22Rv1 (cell line): ENCODE data around the gene OAF.

Experiments
- H3K27ac ChIP-seq: fragments of 450-650 bp; 2 replicates; pipeline ENCODE4 v1.5.1; 2017
- ZFX ChIP-seq: fragments of 450-650 bp; IDR thresholded peaks from 2 replicates; pipeline ENCODE4 v1.6.1; 2017; ENCODE audit warnings: antibody characterized with exemption, borderline replicate concordance
- TF ChIP-seq, protein P1 (sequence below): fragments of 450-650 bp; IDR thresholded peaks from 2 replicates; pipeline ENCODE4 v1.5.1; 2017; ENCODE audit warnings: mild to moderate bottlenecking

The OAF gene

DNA sequence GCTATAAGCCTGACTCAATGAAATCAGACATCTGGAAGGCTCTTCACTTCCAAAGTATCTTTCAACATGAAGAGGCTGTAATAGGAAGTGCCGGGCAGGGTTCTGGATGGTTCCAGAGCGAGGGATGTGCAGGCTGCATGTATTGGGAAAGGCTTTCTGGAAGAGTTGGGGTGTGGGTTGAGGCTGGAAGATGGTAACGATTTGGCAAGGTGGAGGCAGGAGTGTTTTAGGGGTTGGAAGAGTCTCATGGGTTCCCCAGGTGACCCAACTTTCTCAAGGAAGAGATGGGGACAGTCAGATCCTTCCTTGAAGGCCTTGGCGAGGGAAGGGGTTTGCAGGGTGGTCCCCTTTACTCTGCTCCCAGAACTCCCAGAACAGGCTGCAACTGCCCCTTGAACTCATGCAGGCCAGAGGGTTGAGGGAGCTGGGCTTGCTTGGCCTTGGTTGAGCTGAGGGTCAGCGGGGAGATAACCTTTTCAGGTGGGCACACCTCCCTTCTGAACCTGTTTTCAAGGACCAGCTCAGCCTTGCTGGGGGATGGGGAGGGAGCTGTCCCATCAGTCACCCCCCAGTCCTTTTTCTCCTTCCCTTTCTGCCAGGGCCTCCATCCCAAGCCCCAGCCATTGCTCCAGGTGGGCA lies 19.7 kb downstream of the OAF start:
- no peak for TF ChIP-seq ZFX
- TF ChIP-seq, protein P1, sequence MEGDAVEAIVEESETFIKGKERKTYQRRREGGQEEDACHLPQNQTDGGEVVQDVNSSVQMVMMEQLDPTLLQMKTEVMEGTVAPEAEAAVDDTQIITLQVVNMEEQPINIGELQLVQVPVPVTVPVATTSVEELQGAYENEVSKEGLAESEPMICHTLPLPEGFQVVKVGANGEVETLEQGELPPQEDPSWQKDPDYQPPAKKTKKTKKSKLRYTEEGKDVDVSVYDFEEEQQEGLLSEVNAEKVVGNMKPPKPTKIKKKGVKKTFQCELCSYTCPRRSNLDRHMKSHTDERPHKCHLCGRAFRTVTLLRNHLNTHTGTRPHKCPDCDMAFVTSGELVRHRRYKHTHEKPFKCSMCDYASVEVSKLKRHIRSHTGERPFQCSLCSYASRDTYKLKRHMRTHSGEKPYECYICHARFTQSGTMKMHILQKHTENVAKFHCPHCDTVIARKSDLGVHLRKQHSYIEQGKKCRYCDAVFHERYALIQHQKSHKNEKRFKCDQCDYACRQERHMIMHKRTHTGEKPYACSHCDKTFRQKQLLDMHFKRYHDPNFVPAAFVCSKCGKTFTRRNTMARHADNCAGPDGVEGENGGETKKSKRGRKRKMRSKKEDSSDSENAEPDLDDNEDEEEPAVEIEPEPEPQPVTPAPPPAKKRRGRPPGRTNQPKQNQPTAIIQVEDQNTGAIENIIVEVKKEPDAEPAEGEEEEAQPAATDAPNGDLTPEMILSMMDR, result no peak

DNA sequence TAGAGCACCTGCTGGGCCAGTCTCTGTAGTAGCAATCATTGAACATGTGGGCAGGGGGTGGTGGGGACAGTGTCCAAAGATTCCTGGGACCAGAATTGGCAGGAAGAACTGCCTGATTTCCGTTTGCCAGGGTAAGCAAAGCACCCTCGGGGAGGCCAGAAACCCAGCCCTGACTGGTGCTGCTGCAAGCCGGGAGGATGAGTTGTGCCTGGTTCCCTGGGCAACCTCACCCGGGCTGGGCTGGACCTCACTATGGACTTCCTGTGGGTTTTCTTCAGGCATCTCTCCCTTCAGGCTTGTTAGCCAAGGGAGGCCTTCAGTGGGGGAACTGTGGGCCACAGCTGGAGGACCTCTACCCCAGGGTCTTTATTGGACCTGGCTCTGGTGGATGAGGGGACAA lies 21.1 kb downstream of the OAF start:
- no peak overlapping the region for H3K27ac ChIP-seq
- TF ChIP-seq, protein P1, result no peak
- TF ChIP-seq ZFX, result no peak

More for the DNA sequence above, 19.7 kb downstream of the OAF start:
- no peak overlapping the region for H3K27ac ChIP-seq

DNA sequence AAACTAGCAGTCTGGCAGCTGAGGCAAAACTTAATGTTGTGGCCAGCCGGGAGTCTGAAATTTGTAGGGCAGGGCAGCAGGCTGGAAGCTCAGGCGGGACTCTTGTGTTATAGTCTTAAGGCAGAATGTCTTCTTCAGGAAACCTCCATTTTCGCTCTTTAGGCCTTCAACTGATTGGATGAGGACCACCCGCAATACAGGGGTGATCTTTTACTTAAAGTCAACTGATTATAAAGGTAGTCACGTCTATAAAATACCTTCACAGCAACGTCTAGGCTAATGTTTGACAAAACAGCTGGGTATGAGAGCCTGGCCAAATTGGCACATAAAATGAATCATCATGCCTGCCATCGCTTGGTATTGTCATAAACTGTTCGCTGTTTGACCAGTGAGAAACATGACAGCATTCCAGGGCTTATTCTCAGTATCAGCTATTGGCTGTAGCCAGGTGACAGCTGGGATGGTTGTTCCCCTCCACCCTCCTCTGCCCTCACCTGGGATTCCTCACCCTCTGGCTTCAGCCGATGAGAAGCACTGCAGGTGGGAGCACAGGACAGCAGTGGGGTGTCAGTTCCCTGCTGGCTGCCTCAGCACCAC lies 22.5 kb downstream of the OAF start:
- no peak overlapping the region for H3K27ac ChIP-seq
- TF ChIP-seq ZFX, result no peak
- TF ChIP-seq, protein P1, result no peak

DNA sequence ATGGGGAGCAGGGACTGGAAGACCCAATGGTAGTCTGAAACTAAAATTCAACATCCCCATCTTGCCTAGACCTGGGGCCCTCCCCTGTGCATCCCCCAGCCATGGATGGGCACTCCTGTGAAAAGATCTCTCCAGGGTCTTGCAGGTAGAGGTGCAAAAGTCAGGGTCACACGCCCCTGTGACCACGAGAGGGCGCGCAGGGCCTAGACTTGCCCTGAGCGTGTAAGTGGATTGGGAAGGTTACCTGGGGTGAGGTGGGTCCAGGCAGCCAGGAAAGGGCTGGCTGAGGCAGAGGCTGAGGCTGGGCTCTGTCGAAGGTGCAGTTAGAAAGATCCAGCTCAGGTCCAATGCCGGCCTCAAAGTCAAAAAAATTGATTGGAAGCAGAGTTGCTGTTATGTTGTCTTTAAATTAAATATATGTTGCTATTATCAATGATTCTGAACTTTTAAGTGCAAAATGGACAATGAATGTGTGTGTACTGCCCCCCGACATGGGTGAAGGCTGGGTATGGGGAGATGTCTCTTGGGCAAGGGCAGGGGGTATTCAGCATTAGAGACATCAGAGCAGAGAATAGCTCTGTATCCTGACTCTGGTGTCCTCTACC lies 24.3 kb downstream of the OAF start:
- no peak for TF ChIP-seq ZFX
- TF ChIP-seq, protein P1, result peak; percentile 92
- H3K27ac ChIP-seq, result no peak overlapping the region

DNA sequence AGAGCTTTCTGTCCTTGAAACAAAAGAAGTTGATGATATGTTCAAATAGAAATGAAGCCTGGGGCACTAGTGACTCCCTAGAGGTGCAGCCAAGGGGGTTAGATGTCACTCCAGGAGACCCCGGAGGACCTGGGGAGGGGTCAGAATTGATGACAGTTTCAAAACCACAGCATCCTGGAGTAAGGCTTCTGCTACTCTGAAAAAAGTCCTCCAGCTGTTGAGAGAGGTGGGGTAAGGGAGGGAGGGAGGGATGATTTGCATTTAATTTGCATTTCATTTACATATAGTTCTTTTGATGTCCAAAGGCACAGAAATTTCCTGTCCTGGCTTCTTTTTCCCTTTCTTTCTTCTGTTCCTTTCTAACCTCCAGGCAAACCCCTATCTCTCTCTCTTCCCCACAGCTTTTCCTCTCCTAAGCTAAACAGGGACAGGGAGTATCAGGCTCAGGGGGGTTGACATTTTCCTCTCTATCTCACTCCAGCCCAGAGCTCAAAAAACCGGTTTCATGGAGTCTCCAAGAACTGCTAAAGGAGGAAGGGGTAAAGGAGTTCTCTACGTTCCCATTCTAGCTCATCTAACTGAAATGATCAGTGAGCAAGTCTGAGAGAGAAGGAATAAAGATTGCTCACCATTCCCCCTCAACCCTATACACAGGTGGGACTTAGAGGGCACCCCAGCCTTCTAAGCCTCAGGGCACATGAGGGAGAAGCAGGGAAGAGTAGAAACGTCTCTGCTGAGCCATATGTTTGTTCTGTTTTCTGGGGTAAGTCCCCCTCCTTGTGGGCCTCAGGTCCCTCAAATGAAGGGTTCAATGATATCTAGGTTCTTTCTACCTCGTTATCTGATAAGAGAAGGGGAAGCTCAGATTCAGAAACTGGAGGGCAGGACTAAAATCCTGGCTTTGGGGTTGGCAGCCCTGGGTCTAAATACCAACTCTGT lies 25.6 kb downstream of the OAF start:
- no peak overlapping the region for H3K27ac ChIP-seq
- TF ChIP-seq, protein P1, result no peak
- no peak for TF ChIP-seq ZFX

DNA sequence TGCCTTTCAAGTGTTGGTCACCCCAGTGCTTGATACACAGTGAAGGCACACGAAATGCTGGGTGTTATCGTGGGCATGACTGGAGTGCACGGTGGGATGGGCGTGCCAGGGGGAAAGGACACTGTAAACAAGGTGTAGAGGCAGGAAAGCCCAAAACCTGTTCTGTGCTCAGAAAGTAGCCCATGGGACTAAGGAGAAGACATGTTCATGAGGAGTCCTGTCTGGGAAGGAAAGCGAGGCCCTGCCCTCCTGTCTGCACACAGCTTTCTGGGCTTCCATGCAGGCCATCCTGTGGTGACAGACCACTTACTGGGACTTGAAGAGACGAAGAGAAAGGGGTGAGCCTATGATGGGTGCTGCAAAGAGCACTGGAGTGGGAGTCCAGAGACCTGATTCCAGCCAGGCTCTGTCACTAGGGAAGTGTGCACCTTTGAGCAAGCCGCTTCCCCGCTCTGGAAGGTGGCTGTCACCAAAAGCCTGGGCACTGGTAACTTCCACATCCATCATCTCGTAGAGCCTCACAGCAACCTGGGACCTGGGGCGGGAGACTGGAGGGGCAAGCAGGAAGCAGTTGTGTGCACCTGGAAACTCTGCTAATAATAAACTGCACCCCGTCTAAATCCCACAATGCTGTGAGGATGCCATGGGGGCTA lies 28.3 kb downstream of the OAF start:
- no peak overlapping the region for H3K27ac ChIP-seq
- TF ChIP-seq, protein P1, result no peak
- TF ChIP-seq ZFX, result no peak
